Duodenal mucosa (tissue), 2 donors: ENCODE data around the gene TPCN1.
A peak's percentile ranks its signal among the peaks of the same experiment; 100 is the strongest.

Source experiments
- H3K27ac ChIP-seq: one replicate; pipeline ENCODE4 v1.7.0; 2013; ENCODE audit warnings: low read depth, low read length
- H3K27me3 ChIP-seq, 2 donors: one replicate each; pipeline ENCODE4 v1.7.0; 2013; ENCODE audit warnings: low read length in 2 of 2, control low read depth in 1 of 2; ENCODE audit not compliant: insufficient read depth in 2 of 2, control insufficient read depth in 1 of 2
- H3K36me3 ChIP-seq, 2 donors: one replicate each; pipeline ENCODE4 v1.7.0; 2013; ENCODE audit warnings: low read length in 2 of 2, control low read depth in 1 of 2; ENCODE audit not compliant: insufficient read depth in 2 of 2, control insufficient read depth in 1 of 2
- H3K4me1 ChIP-seq, 2 donors: one replicate each; pipeline ENCODE4 v1.7.0; 2013; ENCODE audit warnings: low read length in 2 of 2, control low read depth in 1 of 2; ENCODE audit not compliant: insufficient read depth in 2 of 2, control insufficient read depth in 1 of 2
- H3K4me3 ChIP-seq, 2 donors: one replicate each; pipeline ENCODE4 v1.7.0; 2013; ENCODE audit warnings: low read length in 2 of 2, low read depth in 1 of 2
- H3K9ac ChIP-seq, 2 donors: one replicate each; pipeline ENCODE4 v1.7.0; 2013; ENCODE audit warnings: low read length in 2 of 2, low read depth in 1 of 2
- H3K9me3 ChIP-seq, 2 donors: one replicate each; pipeline ENCODE4 v1.7.0; 2013; ENCODE audit warnings: low read length in 2 of 2, control low read depth in 1 of 2; ENCODE audit not compliant: control insufficient read depth in 1 of 2

TPCN1 gene

DNA sequence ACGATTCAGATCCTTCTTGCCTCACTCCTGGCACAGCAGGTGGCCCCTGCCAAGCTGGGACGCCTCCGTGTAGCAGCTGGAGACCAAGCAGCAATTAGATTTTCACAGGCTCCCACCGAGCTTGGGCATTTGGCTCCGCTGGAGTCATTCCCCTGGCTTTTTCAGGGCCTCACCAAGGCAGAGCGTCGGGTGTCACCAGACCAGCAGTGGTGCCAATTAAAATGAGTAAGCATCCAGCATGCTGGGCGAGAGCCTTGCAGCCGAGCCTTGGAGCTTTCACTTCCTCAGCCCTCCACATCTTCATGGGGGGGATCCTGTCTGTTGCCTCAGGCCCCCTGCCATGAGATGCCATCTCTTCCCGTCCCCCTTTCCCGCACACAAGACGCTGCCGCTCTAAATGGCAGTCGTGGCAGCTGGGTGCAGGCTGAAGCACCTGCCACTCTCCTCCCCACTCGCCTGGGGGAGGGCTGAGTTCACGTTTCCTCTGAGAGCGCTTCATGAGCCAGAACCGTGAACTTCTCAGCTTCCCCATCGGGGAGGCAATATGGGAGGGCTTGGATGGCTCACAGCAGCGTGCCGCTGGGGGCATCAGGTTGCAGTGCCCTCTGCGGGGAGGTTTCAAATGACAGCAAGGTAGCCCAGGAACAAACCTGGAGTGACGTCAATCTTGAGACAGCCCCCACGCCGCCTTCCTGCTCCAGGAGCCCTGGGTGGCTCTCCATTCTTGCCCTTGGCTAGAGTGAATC, 11.7 kb downstream of the TPCN1 start:
- Histone ChIP-seq H3K4me3 (no peak overlapping the region), H3K9ac (no peak overlapping the region), H3K36me3 (peaks cover 36 to 60% of the 10 kb centered on the region in 2 donors), H3K4me1 (peaks cover 58 to 59% of the 10 kb centered on the region in 2 donors), H3K27me3 (no peaks in the 10 kb centered on the region), H3K9me3 (no peaks in the 10 kb centered on the region), H3K27ac (no peak overlapping the region)

DNA sequence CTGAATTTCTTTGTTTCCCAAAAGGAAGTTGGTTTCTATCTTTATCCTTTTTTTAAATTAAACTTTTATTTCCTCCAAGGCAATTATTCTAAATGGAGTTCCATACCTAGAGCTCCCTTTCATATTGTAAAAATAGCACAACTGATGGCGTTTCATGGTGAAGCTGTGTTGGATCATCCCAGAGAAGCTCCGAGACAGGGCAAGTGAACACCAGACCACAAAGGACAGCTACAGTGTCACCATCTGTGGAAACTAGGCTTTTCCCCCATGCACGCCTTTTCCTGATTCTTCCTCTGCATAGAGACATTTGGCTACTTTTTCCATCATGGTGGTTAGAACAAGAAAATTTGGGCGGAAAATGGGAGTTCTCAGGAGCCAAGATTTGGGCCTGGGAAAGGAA, 12.7 kb downstream of the TPCN1 start:
- no peaks in the 10 kb centered on the region for H3K9me3 ChIP-seq
- H3K4me3 ChIP-seq, result no peak overlapping the region
- H3K36me3 ChIP-seq, result peaks cover 34 to 55% of the 10 kb centered on the region in 2 donors
- peaks cover 60 to 63% of the 10 kb centered on the region in 2 donors for H3K4me1 ChIP-seq
- H3K27me3 ChIP-seq, result no peaks in the 10 kb centered on the region
- no peak overlapping the region for H3K9ac ChIP-seq
- H3K27ac ChIP-seq, result no peak overlapping the region

DNA sequence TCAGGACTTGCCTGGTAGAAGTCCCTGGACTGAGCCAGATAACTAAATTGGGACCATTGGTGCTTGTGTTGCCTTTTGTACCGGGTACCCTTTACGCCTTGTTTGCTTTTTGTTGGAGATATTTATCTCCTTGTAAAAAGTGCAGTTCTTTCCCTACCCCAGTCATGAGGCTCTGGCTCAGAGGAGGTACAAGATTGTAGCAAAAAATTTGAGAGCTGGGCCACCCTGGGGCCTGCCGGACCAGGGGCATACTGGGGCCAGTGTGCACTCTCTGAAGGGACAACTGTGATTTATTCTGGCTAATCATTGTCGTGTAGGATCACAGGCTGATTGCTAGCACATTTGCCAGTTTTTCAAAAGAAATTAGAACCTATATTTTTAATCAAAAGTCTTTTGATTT, 13.2 kb downstream of the TPCN1 start:
- H3K4me3 ChIP-seq, result no peak overlapping the region
- peaks cover 59 to 63% of the 10 kb centered on the region in 2 donors for H3K4me1 ChIP-seq
- no peak overlapping the region for H3K27ac ChIP-seq
- no peak overlapping the region for H3K9ac ChIP-seq
- H3K36me3 ChIP-seq, result peaks cover 34 to 51% of the 10 kb centered on the region in 2 donors
- no peaks in the 10 kb centered on the region for H3K9me3 ChIP-seq
- no peaks in the 10 kb centered on the region for H3K27me3 ChIP-seq

DNA sequence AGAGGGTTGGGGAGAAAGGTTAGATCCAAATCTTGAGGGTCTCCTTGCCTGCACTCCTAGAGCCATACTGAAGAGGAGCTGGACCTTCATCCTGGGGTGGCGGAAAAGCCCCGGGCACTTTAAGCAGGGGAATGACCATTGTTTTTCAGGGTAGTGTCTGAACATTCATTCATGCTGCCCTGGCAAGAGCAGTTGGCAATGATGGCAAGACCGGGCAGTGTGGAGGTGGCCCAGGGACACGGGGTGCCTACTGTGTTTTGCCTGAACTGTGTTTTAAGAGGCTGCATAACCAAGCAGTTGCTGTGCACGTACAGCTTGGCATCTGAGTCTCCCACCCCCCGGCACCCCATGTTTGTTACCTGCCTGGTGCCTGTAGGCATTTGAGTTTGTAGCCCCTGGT, 14.7 kb downstream of the TPCN1 start:
- Histone ChIP-seq H3K4me3 (no peak overlapping the region), H3K9ac (peak overlapping the region in 1 of 2 donors; percentile 13), H3K36me3 (peaks cover 32 to 43% of the 10 kb centered on the region in 2 donors), H3K27me3 (no peaks in the 10 kb centered on the region), H3K9me3 (no peaks in the 10 kb centered on the region), H3K4me1 (peaks cover 61 to 66% of the 10 kb centered on the region in 2 donors), H3K27ac (no peak overlapping the region)

DNA sequence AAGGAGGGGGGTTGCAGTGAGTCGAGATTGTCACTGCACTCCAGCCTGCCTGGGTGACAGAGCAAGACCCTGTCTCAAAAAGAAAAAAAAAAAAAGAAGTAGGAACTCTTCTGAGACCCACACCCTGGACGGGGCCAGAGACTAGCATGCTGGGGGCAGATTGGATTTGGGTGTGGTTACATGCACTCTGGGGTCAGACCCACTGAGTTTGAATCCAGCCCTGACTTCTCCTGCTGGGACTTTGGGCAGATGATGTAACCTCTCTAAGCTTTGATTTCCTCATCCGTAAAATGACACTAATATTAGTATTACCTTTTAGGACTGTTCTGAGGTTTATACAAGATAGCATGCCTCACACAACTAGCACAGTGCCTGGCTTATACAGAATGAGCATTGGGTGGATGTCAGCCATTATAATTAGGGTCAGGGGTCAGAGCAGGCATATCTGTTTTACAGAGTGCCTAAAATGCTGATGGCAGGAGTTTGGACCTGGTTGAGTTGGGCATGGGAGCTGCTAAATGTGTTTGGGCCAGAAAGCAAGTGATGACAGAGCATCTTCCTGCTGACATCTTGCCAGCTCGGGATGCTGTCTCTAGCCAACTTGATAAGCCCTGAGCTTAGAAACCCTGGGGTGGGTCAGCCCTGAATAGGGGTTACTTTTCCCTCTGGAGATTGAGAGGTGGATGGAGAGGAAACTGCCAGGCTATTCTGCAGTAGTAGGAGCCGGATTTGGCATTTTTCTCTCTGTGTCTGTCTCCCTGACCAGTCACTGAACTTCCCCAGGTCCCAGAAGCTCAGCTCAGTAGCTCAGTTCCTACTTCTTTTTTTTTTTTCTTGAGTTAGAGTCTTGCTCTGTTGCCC, 15.5 kb downstream of the TPCN1 start:
- Histone ChIP-seq H3K36me3 (peaks cover 25 to 35% of the 10 kb centered on the region in 2 donors), H3K4me3 (no peak overlapping the region), H3K9ac (peak overlapping the region in 1 of 2 donors; percentile 15), H3K27ac (no peak overlapping the region), H3K9me3 (no peaks in the 10 kb centered on the region), H3K4me1 (peaks cover 62 to 67% of the 10 kb centered on the region in 2 donors), H3K27me3 (no peaks in the 10 kb centered on the region)

DNA sequence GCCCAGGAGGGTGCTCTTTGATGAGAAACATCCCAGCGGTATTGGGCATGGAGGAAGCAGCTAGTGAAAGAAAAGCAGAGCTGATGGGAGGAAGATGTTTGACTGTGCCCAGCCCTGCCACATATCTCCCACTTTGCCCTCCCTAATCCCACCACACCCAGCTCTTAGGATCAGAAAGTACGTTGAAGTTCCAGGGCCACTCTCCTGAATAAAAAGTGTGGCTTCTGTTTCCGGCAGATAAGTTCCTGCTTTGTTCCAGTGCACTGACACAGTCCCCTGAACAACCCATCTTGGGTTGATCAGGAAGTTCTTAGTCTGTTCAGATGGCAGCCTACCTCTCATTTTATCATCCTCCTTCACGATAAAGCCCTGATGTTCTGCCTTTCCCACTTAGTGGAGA, 16.5 kb downstream of the TPCN1 start:
- Histone ChIP-seq H3K27ac (peak overlapping the region; percentile 33), H3K9me3 (no peaks in the 10 kb centered on the region), H3K27me3 (no peaks in the 10 kb centered on the region), H3K4me1 (peaks cover 68 to 75% of the 10 kb centered on the region in 2 donors), H3K36me3 (peaks cover 16 to 30% of the 10 kb centered on the region in 2 donors), H3K4me3 (no peak overlapping the region), H3K9ac (peak overlapping the region in 1 of 2 donors; percentile 10)

DNA sequence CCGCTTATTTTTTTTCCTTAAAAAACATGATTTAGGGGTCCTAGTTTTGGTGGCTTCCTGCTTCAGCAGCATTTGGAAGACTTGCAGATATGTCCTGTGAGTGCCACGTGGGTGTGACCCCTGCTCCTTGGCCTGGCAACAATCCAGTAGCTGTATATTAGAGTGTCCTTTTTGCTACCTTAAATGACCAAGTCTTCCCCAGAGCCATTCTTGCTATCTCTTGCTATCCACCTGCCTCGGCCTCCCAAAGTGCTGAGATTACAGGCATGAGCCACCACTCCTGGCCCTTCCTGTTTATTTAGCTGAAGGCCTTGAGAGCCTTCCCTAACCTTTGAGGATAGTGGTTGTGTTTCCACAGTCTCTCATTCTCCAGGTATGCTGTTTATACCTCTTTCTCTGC, 17.0 kb downstream of the TPCN1 start:
- no peak overlapping the region for H3K27ac ChIP-seq
- H3K36me3 ChIP-seq, result peaks cover 11 to 26% of the 10 kb centered on the region in 2 donors
- peaks cover 70 to 74% of the 10 kb centered on the region in 2 donors for H3K4me1 ChIP-seq
- H3K27me3 ChIP-seq, result no peaks in the 10 kb centered on the region
- no peak overlapping the region for H3K4me3 ChIP-seq
- no peaks in the 10 kb centered on the region for H3K9me3 ChIP-seq
- peak overlapping the region in 1 of 2 donors; percentile 10 for H3K9ac ChIP-seq

DNA sequence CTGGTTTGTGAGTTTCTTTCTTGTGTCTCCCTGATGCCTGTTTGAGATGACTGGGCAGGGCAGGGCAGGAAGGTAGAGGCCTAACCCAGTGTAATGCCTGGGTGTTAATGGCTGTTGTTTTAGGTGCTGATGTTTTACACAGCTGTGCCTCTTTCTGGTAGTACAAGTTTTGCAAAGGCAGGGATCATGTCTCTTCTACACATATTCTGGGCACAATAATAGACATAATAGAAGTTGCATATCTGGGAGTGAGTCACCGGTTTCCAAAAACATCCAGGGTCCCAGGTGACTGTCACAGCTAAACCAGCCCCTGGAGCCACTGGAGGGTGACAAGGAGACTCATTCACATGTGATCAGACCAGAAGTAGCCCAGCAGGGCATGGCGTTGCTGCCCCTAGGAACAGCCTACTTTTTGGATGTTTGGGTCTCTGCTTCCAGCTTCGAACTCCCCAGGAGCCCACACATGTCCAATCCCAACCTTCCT, 18.1 kb downstream of the TPCN1 start:
- Histone ChIP-seq H3K27ac (peak overlapping the region; percentile 49), H3K4me1 (peaks cover 77% of the 10 kb centered on the region in 2 donors), H3K9me3 (no peaks in the 10 kb centered on the region), H3K27me3 (no peaks in the 10 kb centered on the region), H3K36me3 (peaks cover 8 to 17% of the 10 kb centered on the region in 2 donors), H3K9ac (no peak overlapping the region), H3K4me3 (no peak overlapping the region)

DNA sequence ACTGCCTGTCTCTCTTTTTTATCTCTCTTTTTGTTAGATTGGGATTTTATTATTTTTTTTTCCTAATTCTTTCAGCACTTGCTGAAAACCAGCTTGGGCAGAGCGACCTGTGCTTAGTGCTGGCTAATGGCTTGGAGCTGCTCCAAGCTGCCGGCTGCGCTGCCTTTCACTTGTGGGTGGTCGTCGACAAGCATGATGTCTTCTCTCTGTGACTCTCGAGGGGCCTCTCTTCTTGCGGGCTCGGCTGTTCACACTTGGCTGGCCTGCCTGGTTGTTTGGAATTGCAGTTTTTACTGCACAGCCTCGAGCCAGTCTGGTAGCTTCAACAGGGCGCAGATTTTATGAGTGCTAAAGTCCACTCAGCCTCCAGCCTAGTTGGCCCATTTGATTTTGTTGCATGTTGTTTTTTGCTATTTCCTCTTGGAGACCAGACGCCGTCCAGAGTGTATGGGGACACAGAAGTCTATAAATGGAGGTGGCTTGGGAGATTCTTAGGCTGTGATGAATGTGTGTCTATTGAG, 18.6 kb downstream of the TPCN1 start:
- Histone ChIP-seq H3K27me3 (no peaks in the 10 kb centered on the region), H3K36me3 (peaks cover 8 to 20% of the 10 kb centered on the region in 2 donors), H3K4me3 (peak overlapping the region; percentile 3 to 18), H3K27ac (peak overlapping the region; percentile 49), H3K9ac (no peak overlapping the region), H3K4me1 (peaks cover 81 to 82% of the 10 kb centered on the region in 2 donors), H3K9me3 (no peaks in the 10 kb centered on the region)

DNA sequence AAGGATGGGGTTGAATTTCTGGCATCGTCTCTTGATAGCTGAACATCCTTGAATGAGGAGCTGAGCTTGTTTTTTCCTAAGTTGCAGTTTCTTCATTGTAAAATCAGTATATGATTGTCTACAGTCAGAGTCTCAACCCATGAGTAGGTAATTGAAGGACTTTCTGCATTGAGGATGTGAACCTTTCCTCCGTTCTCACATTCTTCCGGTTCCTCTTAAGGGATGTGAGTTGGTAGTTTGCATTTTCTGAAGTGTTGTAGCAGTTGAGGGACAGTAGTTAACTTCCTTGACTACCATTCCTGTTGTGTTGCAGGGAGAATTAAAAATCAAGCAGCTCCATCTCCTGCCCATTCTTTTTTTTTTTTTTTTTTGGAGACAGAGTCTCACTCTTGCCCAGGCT, 19.1 kb downstream of the TPCN1 start:
- Histone ChIP-seq H3K27ac (no peak overlapping the region), H3K36me3 (peaks cover 8 to 16% of the 10 kb centered on the region in 2 donors), H3K4me3 (peak overlapping the region; percentile 3 to 18), H3K9ac (no peak overlapping the region), H3K27me3 (no peaks in the 10 kb centered on the region), H3K4me1 (peaks cover 83 to 85% of the 10 kb centered on the region in 2 donors), H3K9me3 (no peaks in the 10 kb centered on the region)
